ENCODE results near the gene ZDHHC14. TPM values are rescaled to one million over a fixed set of nuclear protein-coding genes. Genes with fewer than 3 reads are reported as not detected.

Gene ZDHHC14
- total RNA-seq, 4 donors from 2014 or later = 7.3 to 14.4 (median 8.1) TPM

DNA sequence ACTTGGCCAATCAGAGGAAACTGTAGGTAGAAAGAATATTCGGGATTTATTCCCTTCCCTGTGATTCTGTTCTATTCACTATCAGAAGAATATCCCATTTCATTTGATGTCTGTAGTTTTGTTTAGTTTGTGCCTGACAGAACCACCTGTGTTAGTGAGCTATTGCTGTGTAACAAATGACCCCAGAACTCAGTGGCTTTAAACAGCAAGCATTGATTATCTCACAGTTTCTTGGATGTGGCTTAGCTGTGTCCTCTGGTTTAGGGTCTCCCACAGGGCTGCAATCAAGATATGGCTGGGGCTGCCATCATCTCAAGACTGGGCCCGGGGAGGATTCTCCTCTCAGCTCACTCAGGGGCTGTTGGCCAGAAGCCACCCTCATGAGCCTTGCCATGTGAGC, 143.7 kb downstream of the ZDHHC14 start:
- H3K9me3 ChIP-seq = no peaks in the 10 kb centered on the region
- no peaks in the 10 kb centered on the region for H3K27me3 ChIP-seq
- no peaks in the 10 kb centered on the region for H3K36me3 ChIP-seq
- H3K4me1 ChIP-seq = peaks cover 0 to 10% (median 6%) of the 10 kb centered on the region in 3 donors
- whole genome bisulfite sequencing, 2 donors (ENCODE audit: low coverage in 1 of 2) = 96 to 100% methylated on average over 2 of the region's 2 CpGs
- TF ChIP-seq POLR2A (IDR thresholded peaks at IDR 0.05) (no peak), POLR2AphosphoS5 (IDR thresholded peaks at IDR 0.05) (no peak), EP300 (IDR thresholded peaks at IDR 0.05) (no peak)
- TF ChIP-seq, protein P1, sequence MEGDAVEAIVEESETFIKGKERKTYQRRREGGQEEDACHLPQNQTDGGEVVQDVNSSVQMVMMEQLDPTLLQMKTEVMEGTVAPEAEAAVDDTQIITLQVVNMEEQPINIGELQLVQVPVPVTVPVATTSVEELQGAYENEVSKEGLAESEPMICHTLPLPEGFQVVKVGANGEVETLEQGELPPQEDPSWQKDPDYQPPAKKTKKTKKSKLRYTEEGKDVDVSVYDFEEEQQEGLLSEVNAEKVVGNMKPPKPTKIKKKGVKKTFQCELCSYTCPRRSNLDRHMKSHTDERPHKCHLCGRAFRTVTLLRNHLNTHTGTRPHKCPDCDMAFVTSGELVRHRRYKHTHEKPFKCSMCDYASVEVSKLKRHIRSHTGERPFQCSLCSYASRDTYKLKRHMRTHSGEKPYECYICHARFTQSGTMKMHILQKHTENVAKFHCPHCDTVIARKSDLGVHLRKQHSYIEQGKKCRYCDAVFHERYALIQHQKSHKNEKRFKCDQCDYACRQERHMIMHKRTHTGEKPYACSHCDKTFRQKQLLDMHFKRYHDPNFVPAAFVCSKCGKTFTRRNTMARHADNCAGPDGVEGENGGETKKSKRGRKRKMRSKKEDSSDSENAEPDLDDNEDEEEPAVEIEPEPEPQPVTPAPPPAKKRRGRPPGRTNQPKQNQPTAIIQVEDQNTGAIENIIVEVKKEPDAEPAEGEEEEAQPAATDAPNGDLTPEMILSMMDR (IDR thresholded peaks at IDR 0.05) = no peak
- no peak overlapping the region for H3K4me3 ChIP-seq
- no peak overlapping the region for H3K27ac ChIP-seq
- no peak for ATAC-seq

DNA sequence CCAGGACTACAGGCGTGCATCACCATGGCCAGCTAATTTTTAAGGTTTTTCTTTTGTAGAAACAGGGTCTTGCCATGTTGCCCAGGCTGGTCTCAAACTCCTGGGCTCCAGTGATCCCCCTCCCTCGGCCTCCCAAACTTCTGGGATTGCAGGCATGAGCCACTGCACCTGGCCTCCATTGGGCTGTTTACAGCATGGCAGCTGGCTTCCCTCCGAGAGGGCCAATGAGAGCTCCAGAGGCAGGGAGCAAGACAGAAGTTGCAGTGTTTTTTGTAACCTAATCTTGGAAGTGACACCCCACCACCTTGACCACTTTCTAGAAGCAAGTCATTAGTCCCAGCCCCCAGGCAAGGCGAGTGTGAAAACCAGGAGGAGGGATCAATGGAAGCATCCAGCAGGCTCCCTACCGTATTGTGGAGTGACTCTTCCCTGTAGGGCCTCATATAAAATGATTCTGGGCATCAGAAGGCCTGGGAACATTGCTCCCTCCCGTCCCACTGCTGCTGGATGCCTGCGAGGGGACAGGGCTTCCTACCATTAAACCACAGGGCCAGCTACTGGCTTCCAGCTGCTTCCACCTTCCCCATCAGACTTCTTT, 144.4 kb downstream of the ZDHHC14 start:
- Histone ChIP-seq H3K27me3 (no peaks in the 10 kb centered on the region), H3K4me3 (no peak overlapping the region), H3K27ac (no peak overlapping the region), H3K4me1 (peaks cover 0 to 10% (median 6%) of the 10 kb centered on the region in 3 donors), H3K36me3 (no peaks in the 10 kb centered on the region), H3K9me3 (no peaks in the 10 kb centered on the region)
- TF ChIP-seq EP300 (IDR thresholded peaks at IDR 0.05) (no peak), POLR2A (IDR thresholded peaks at IDR 0.05) (no peak), POLR2AphosphoS5 (IDR thresholded peaks at IDR 0.05) (no peak)
- TF ChIP-seq, protein P1 (IDR thresholded peaks at IDR 0.05) = no peak
- no peak for ATAC-seq
- 60 to 93% methylated on average over 1 to 3 of the region's 7 CpGs for WGBS, 2 donors (ENCODE audit: low coverage in 1 of 2)

- TF ChIP-seq POLR2AphosphoS5 (IDR thresholded peaks at IDR 0.05) (no peak), EP300 (IDR thresholded peaks at IDR 0.05) (no peak), POLR2A (IDR thresholded peaks at IDR 0.05) (no peak)
- TF ChIP-seq, protein P1 (IDR thresholded peaks at IDR 0.05) = no peak
- 82 to 93% methylated on average over 5 of the region's 5 CpGs for WGBS, 2 donors (ENCODE audit: low coverage in 1 of 2)
- peaks cover 0 to 10% (median 6%) of the 10 kb centered on the region in 3 donors for H3K4me1 ChIP-seq
- no peaks in the 10 kb centered on the region for H3K27me3 ChIP-seq
- H3K4me3 ChIP-seq = no peak overlapping the region
- no peaks in the 10 kb centered on the region for H3K9me3 ChIP-seq
- H3K27ac ChIP-seq = no peak overlapping the region
- no peaks in the 10 kb centered on the region for H3K36me3 ChIP-seq
- ATAC-seq = no peak
These were observed 145.0 kb downstream of the ZDHHC14 start for GRCh38 chr6:157525918-157526425.

- no peaks in the 10 kb centered on the region for H3K27me3 ChIP-seq
- 40 to 55% methylated on average over 3 to 4 of the region's 4 CpGs for WGBS, 2 donors (ENCODE audit: low coverage in 1 of 2)
- TF ChIP-seq POLR2AphosphoS5 (IDR thresholded peaks at IDR 0.05) (peak; percentile 16), EP300 (IDR thresholded peaks at IDR 0.05) (no peak), POLR2A (IDR thresholded peaks at IDR 0.05) (no peak)
- TF ChIP-seq, protein P1 (IDR thresholded peaks at IDR 0.05) = no peak
These were observed 146.5 kb downstream of the ZDHHC14 start for GRCh38 chr6:157527471-157527907.

More at GRCh38 chr6:157527471-157527907, 146.5 kb downstream of the ZDHHC14 start:
- peak; percentile 81 for ATAC-seq
- H3K9me3 ChIP-seq = no peaks in the 10 kb centered on the region
- H3K27ac ChIP-seq = peak overlapping the region in 2 of 4 donors; percentile 2 to 41
- H3K36me3 ChIP-seq = no peaks in the 10 kb centered on the region
- peaks cover 0 to 10% (median 6%) of the 10 kb centered on the region in 3 donors for H3K4me1 ChIP-seq
- H3K4me3 ChIP-seq = no peak overlapping the region
